ENCODE measurements around the gene MIF. TPM values are rescaled to one million over a fixed set of nuclear protein-coding genes. Genes with fewer than 3 reads are reported as not detected.
"Not testable (repeated sequence)": the region's sequence is repeated elsewhere in the genome, so short reads cannot be mapped to it uniquely, and the experiment has no call there.

Gene MIF
- total RNA-seq (2014; rRNA removed), result 512 and 577 TPM in 2 replicates
- 1,162 TPM for polyA plus RNA-seq (2012)

DNA sequence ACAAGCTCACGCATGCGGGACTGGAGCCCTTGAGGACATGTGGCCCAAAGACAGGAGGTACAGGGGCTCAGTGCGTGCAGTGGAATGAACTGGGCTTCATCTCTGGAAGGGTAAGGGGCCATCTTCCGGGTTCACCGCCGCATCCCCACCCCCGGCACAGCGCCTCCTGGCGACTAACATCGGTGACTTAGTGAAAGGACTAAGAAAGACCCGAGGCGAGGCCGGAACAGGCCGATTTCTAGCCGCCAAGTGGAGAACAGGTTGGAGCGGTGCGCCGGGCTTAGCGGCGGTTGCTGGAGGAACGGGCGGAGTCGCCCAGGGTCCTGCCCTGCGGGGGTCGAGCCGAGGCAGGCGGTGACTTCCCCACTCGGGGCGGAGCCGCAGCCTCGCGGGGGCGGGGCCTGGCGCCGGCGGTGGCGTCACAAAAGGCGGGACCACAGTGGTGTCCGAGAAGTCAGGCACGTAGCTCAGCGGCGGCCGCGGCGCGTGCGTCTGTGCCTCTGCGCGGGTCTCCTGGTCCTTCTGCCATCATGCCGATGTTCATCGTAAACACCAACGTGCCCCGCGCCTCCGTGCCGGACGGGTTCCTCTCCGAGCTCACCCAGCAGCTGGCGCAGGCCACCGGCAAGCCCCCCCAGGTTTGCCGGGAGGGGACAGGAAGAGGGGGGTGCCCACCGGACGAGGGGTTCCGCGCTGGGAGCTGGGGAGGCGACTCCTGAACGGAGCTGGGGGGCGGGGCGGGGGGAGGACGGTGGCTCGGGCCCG lies at the start of gene MIF:
TSS of gene MIF (plus strand) at position 439 of the 765 bp plus-strand sequence. CDS start at position 531, 92 bp downstream.
- DNase-seq (ENCODE audit: low read depth), result peak; percentile 92

DNA sequence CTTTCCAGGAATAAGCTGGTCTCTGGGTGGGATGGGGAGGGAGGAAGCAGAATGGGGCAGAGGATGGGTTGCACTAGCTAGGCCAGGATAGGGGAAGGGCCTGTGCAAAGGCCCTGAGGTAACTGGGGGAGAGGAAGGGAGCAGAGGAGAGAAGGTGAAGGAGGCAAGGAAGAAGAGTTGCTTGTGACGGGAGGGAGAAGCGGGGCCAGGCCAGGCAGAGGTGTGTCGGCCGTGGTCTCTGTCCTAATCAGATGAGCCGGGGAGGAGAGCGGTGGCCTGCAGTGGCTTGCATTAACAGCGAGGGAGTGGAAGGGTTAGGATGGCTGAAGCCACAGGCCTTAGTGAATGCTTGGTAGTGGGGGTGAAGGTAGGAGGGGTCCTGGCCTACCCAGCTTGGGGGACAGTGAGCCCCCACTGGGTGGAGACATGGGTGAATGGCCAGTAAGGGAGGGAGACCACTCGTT lies 49.4 kb upstream of the MIF start:
- no peak for DNase-seq (ENCODE audit: low read depth)

DNA sequence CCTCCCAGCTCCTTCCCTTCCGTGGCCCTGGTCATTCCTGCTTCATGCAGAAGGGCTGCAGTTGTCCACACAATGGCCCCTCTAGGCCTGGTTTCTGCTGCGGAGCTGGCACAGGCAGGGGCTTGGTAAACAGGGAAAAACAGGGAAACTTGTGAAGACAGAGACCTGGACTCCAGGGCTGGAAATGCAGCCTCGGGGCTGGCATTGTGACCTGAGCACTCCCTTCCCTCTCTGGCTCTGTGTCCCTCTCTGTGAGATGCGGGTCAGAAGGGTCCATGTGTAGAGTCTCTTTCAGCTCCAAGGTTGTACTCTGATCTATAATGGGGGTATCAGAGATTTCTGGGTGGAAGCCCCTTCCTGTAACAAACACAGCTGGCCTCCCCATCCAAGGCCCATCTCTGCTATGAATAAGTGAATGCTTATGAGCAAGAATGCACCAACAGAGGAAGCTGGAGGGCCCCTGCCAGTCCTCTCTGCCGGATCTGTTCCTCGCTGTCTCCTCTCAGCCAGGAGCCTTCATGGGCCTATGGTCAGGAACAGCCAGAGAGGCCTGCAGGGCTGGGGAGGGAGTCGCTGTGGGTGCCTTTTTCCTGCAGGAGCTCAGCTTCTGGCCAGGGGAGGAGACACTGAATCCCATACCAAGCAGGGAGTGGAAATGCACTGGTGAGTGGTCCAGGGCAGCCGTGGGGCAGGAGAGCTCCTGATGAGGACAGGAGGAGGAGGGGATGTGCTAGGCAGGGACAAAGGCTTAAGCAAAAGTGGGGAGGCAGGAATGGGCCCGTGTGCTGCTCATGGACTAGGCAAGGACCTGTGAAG lies 48.7 kb upstream of the MIF start:
- no peak for DNase-seq (ENCODE audit: low read depth)

DNA sequence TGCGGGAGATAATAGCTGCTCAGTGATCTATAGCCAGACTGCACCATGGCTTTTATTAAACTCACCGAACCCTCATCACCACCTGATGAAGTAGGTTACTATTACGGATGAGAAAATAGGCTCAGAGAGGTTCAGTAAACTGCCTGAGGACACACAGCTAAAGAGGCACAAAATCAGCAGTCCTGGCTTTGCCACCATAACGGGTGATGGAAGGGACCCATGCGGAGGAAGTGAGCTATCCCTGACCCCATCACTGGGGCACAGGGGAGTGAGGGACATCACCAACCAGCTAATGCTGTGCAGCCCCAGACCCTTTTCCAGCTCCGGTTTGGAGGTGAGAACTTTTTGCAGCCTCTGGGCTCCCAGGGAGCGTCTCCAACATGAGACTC lies 48.1 kb upstream of the MIF start:
- no peak for DNase-seq (ENCODE audit: low read depth)

DNA sequence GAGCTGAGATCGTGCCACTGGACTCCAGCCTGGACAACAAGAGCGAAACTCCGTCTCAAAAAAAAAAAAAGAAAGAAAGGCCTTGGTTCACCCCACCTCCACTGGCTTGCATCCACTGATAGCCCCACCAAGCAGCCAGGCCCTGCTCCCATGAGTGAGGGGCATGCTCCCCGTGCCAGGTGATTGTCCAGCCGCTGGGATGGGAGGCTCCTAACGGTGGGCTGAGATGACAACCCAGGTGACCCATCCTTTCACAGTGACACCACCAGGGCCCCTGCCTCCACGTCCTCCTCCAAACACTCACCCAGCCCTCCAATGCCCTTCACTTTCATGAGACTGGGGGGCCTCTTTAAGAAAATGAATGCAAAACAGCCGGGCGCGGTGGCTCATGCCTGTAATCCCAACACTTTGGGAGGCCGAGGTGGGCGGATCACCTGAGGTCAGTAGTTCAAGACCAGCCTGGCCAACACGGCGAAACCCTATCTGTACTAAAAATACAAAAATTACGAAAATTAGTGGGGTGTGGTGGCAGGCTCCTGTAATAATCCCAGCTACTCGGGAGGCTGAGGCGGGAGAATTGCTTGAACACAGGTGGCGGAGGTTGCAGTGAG lies 46.8 kb upstream of the MIF start:
- no peak for DNase-seq (ENCODE audit: low read depth)

DNA sequence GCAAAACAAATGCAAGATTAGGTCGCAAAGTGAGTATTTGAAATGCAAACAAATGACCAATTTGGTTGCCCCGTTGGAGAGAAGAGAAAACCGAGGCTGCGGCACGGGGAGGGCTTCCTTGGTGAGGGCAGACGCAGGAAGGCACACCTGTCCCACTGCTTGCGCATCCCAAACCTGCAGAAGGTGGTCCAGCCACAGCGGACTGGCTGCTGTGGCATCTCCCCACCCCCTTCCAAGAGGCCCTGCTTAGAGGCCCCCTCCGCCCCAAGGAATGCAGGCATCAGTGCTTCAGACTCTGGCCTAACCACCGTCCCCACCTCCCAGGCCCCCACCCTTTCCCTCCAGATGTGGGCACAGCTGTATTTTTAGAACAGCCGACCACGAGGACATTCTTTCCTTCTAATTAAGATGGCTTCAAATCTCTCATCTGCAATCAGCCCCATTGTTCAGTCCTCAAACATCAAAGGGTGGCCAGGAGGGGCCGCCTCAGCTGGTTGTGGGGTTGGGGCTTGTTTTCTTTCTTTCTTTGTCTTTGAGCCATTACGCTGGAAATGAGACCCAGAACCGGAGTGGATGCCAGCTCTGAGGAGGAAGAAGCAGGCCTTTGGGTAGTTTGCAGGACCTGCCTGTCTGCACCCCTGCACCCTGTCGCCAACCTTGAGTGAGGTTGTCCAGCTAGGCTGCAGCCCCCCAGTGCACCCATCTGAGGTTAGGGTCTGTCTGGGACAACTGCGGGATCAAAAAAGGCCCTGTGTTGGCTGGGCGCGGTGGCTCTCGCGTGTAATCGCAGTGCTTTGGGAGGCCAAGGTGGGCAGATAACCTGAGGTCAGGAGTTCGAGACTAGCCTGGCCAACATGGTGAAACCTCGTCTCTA lies 46.0 kb upstream of the MIF start:
- no peak for DNase-seq (ENCODE audit: low read depth)

DNA sequence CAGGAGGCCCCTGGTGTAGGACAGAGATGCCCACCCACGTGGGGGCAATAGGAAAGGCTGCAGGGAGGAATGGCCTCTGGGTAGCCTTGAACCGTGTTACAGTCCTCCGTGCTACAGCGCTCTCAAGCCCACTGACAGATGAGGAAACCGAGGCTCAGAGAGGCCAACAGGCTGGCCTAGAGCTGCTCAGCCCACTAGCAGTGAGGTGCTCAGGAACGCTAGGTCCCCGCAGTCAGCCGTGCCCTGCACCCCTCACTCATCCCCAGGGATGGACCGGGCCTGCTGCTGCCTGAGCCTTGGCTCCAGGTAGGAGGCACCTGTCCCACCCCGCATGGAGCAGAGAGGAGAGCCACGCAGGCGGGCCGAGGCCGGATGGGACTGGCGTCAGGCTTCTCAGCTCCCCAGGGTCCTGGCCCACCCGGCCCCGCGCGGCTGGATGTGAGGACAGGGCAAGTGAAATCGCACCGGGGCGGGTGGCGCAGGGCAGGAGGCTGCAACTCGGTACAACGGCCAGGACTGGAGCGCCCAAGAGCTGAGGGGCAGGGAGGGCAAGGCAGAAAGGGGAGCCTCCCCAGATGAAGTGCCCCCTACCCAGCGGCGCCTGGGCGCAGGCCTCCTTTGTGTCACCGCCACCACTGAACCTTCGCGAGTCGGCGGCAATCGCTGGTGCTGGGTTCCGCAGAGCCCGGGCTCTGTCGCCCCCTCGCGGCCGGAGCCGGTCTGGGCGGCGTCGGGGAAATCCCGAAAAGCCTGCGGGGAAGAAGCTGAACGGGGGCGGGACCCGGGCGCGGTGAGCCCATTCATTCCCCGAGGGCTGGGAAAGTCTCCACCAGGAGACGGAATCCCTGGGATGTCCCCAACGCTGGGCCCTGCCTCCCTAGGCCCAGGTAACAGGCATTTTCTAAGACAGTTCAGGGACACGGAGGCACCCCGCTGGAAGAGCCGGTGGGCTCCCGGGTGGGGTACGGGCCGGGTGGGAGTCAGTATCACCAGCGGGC lies 44.9 kb upstream of the MIF start:
- peak; percentile 61 for DNase-seq (ENCODE audit: low read depth)

DNA sequence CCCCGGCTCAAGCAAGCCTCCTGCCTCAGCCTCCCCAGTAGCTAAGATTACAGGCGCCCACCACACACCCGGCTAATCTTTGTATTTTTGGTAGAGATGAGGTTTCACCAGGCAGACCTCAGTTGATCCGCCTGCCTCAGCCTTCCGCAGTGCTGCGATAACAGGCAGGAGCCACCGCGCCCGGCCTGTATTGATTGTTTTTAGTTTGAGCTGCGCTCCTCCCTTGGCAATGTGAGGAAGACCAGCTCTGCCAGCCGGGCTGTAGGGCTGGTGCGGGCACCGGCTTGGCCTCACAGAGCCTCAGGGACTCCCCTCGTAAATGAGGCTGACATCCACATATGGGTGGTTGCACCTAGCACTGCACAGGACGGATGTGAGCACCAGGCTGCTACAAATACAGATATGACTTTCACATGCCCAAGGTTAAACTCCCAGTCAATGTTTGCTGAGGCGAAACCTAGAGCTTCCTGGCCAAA lies 44.0 kb upstream of the MIF start:
- no peak for DNase-seq (ENCODE audit: low read depth)

DNA sequence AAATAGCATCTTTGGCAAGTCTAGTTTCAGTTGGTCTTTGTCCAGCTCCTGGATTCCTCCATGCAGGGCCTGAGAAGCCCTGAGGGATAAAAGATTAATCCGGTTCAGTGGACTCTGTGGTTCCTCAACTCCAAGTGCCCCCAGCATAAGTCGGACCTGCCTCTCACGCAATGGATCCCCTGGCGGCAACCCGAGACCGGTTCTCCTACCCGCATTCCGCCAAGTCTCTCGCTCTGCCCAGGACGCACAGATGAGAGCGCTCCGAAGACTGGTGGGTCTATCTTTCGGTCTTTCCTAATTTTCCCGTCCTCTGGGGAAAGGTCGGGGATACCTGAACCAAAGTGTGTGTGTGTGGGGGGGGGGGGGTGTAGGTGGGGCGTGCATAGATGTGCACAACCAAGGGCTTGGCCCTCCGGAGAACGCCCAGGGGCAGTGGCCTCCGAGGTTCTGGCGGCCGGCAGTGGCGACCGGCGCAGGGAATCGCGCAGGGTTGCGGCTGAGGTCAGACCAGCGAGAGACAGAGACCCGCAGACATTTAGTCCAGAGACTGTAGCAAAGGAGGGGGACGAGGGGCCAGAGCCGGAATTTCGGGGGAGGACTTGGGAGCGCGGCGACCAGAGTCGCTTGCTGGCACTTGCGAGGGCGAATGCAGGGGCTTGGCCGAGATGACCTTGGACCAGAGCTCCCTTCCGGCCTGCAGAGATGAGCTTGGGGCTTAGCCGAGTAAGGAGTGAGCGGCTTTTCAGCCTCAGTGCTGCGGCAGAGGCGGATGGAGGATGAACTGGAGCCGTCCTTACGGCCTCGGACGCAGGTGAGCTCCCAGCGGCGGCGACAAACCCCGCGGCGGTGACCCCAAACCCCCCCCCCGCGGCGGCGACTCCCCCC lies 37.2 kb upstream of the MIF start:
- DNase-seq (ENCODE audit: low read depth), result peak; percentile 33

DNA sequence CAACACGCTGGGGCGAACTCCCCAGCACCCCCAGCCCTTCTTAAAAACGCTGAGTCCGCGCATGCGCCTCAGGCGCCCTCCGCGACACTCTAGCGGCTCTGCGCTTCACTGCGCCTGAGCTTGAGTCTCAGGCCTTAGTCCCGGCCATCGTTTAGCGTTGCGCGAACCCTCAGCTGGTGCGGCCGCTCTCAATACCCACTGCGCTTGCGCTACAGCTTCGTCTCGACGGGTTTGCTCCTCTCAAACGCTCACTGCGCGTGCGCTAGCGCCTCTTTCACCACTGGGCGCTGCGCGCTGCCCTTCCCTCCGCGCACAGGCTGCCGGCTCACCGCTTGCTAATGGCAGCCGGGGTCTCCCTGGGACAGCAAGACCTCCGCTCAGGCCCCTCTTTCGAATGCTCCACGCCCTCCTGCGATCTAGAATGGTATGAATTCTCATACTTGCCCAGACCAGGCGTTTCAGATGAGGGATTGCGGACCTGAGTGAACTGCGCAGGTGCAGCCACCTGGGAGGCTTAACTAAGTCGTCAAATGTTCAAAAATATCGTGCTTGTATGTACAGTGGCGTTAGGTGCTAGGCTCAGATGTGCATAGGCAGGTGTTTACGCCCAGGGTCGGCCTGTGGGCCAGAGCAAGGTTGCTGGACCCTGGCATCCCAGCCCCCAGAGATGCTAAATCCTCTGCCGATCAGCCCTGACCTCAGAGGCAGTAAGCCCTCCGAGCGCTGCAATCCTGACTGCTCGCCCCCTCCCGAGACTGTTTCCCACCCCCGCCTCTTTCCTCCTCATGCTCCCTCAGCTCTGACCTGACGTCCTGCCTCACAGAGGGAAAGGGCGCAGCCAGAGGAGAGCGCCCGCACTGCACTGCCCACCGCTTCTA lies 36.3 kb upstream of the MIF start, which contains the start of gene SLC2A11:
TSS of gene SLC2A11 (plus strand) at position 270 of the 878 bp plus-strand sequence. CDS start at position 395, 125 bp downstream.
- peak; percentile 97 for DNase-seq (ENCODE audit: low read depth)

DNA sequence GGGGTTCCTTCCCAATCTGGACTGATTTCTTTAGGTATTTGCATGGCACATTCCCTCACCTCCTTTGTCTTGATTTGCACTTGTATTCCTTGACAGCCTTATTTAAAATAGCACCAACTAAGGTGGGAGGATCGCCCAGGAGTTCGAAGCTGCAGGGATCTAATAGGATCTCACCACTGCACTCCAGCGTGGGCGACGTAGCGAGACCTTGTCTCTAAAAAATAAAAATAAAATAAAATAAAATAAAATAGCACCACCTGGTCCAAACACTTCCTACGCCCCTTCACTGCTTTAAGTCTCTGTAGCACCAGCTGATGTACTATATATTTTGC lies 35.7 kb upstream of the MIF start:
- no peak for DNase-seq (ENCODE audit: low read depth)

DNA sequence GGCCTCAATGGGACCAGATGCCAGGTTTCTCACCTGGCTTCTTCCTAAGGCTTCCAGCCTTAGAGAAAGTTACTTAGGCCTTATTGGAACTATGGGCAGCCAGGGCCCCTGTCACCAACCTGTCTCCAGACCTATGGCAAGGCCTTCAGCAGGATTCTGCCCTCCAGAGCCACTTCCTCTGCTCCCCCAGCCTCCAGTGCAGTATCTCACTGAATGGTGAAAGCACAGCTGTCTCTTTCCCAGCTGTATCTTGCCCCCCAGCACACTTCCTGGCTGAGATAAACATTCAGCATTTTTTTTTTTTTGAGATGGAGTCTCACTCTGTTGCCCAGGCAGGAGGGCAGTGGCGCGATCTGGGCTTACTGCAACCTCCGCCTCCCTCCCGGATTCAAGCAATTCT lies 35.0 kb upstream of the MIF start:
- no peak for DNase-seq (ENCODE audit: low read depth)

DNA sequence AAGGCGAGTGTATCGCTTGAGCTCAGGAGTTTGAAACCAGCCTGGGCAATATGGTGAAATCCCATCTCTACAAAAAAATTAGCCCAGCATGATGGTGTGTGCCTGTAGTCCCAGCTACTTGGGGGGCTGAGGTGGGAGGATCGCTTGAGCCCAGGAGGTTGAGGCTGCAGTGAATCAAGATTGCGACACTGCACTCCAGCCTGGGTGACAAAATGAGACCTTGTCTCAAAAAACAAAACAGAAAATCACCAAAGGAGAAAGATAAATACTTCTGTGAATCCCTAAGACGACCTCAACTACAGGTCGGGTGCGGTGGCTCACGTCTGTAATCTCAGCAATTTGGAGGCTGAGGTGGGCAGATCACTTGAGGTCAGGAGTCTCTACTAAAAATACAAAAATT lies 34.0 kb upstream of the MIF start:
- not testable (repeated sequence) for DNase-seq (ENCODE audit: low read depth)

DNA sequence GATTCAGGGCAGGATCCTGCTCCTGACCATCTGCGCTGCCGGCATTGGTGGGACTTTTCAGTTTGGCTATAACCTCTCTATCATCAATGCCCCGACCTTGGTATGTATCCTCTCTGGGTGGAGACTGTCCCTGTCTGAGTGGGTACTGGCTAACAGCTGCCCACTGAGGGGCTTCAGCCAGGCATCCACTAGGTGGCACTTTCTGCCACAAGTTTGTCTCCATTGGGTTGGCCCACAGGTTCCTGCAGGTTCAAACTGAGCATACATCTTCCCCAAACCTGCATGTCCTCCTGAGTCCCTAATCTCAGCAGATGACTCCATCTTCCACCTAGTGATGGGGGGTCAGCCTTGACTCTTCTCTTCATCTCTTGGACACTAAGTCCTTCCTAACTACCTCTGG lies 32.1 kb upstream of the MIF start:
- peak; percentile 46 for DNase-seq (ENCODE audit: low read depth)

DNA sequence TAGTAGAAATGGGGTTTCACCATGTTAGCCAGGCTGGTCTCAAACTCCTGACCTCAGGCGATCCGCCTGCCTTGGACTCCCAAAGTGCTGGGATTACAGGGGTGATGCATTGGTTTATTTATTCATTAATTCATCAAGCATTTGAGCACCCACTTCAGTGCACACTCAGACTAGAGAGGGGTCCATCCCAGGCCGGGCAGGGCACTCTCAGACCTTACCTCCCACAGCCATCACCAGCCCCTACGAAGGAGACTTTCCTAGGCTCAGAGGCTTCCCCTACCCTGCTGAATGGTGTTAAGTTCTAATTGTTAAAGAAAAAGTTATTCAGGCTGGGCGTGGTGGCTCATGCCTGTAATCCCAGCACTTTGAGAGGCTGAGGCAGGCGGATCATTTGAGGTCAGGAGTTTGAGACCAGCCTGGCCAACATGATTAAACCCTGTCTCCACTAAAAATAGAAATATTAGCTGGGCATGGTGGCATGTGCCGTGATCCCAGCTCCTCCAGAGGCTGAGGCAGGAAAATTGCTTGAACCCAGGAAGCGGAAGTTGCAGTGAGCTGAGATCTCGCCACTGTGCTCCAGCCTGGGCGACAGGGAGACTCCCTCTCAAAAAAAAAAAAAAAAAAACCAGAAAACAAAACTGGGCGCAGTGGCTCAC lies 29.6 kb upstream of the MIF start:
- DNase-seq (ENCODE audit: low read depth), result not testable (repeated sequence)

DNA sequence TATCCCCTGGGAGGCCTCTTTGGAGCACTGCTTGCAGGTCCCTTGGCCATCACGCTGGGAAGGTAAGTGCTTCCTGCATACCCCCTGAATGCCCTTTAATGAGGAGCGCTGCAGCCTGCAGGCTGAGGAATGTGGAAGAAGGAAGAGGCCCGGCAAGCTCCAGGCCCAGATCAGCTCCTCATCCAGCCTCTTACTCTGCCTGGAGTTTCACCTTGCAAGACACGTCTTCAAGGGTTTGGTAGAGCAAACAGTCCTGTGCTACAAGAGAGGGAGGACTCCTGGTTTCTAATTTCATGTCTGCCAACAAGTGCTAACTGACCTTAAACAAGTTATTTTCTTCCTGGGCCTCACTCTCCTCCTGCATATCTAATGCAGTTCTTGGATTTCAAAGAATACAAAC lies 25.6 kb upstream of the MIF start:
- DNase-seq (ENCODE audit: low read depth), result no peak

DNA sequence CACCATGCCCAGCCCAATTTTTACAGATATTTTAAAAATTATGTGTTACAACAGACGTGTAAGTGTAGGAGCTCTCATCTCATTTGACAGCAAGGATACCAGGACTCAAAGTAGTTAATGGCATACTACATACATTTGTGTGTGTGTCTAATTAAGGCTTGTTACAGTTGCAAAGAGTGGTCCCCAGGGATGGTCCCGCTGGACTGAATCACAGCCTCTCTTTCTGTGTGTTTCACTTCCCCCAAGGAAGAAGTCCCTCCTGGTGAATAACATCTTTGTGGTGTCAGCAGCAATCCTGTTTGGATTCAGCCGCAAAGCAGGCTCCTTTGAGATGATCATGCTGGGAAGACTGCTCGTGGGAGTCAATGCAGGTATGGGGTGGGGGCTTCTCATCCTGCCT lies 19.3 kb upstream of the MIF start:
- DNase-seq (ENCODE audit: low read depth), result no peak

Measured in LHCN-M2 (cell line).